ENCODE data around the gene RRM2.
"Not testable (repeated sequence)": the region's sequence is repeated elsewhere in the genome, so short reads cannot be mapped to it uniquely, and the experiment has no call there.

The RRM2 gene

GRCh38 chr2:10091182-10091888 is 31.2 kb upstream of the RRM2 start:
- FAIRE-seq (no peak), DNase-seq (ENCODE audit: low spot score) (no peak)

- not testable (repeated sequence) for DNase-seq (ENCODE audit: low spot score); FAIRE-seq
Measured at GRCh38 chr2:10091889-10092244, 30.7 kb upstream of the RRM2 start.

GRCh38 chr2:10094271-10094814 is 28.2 kb upstream of the RRM2 start:
- FAIRE-seq (no peak), DNase-seq (ENCODE audit: low spot score) (no peak)

GRCh38 chr2:10095175-10095574 is 27.4 kb upstream of the RRM2 start:
- DNase-seq (ENCODE audit: low spot score) (no peak), FAIRE-seq (no peak)

GRCh38 chr2:10096641-10097040 is 25.9 kb upstream of the RRM2 start:
- no peak for DNase-seq (ENCODE audit: low spot score)
- no peak for FAIRE-seq

- DNase-seq (ENCODE audit: low spot score) (peak; percentile 94), FAIRE-seq (no peak)
Measured at GRCh38 chr2:10097352-10098148, 25.0 kb upstream of the RRM2 start.

- no peak for FAIRE-seq
- no peak for DNase-seq (ENCODE audit: low spot score)
Measured at GRCh38 chr2:10101491-10101890, 21.0 kb upstream of the RRM2 start.

- DNase-seq (ENCODE audit: low spot score) (no peak), FAIRE-seq (no peak)
Measured at GRCh38 chr2:10103179-10103578, 19.4 kb upstream of the RRM2 start.

GRCh38 chr2:10104906-10105305 is 17.6 kb upstream of the RRM2 start:
- DNase-seq (ENCODE audit: low spot score); FAIRE-seq: not testable (repeated sequence)

GRCh38 chr2:10109311-10109710 is 13.2 kb upstream of the RRM2 start:
- DNase-seq (ENCODE audit: low spot score) (no peak), FAIRE-seq (no peak)

GRCh38 chr2:10119027-10119325 is 3.6 kb upstream of the RRM2 start:
- FAIRE-seq: no peak

GRCh38 chr2:10119601-10120157 is 2.9 kb upstream of the RRM2 start:
- FAIRE-seq (no peak), DNase-seq (ENCODE audit: low spot score) (no peak)

More at GRCh38 chr2:10119027-10119325, 3.6 kb upstream of the RRM2 start:
- DNase-seq (ENCODE audit: low spot score): no peak

- DNase-seq (ENCODE audit: low spot score) (peak; percentile 99), FAIRE-seq (peak; percentile 13)
Measured at GRCh38 chr2:10120158-10120876, 2.2 kb upstream of the RRM2 start.

GRCh38 chr2:10120877-10121574 is 1.5 kb upstream of the RRM2 start:
- no peak for DNase-seq (ENCODE audit: low spot score)
- no peak for FAIRE-seq

GRCh38 chr2:10123281-10123680 is 742 bp downstream of the RRM2 start:
- no peak for FAIRE-seq
- DNase-seq (ENCODE audit: low spot score): no peak

- FAIRE-seq (no peak), DNase-seq (ENCODE audit: low spot score) (peak; percentile 62)
Measured at GRCh38 chr2:10124538-10125045, 2.1 kb downstream of the RRM2 start.

GRCh38 chr2:10125842-10126631 is 3.5 kb downstream of the RRM2 start:
- DNase-seq (ENCODE audit: low spot score) (no peak), FAIRE-seq (no peak)

- DNase-seq (ENCODE audit: low spot score) (no peak), FAIRE-seq (no peak)
Measured at GRCh38 chr2:10126632-10127026, 4.1 kb downstream of the RRM2 start.

GRCh38 chr2:10128420-10128819 is 5.9 kb downstream of the RRM2 start:
- DNase-seq (ENCODE audit: low spot score): no peak
- no peak for FAIRE-seq

- peak; percentile 13 for FAIRE-seq
- DNase-seq (ENCODE audit: low spot score): no peak
Measured at GRCh38 chr2:10129490-10129889, 7.0 kb downstream of the RRM2 start.

Measured in urothelium cell line (cell line).